ENCODE measurements around the gene SUPT20HL1.
"Not testable (repeated sequence)": the region's sequence is repeated elsewhere in the genome, so short reads cannot be mapped to it uniquely, and the experiment has no call there.

The SUPT20HL1 gene

GRCh38 chrX:24335871-24336270, 24.6 kb upstream of the SUPT20HL1 start:
- no peaks in the 10 kb centered on the region for H3K4me1 ChIP-seq (ENCODE audit: control insufficient read depth, insufficient read depth, low read length)
- no peaks in the 10 kb centered on the region for H3K27me3 ChIP-seq (ENCODE audit: control insufficient read depth, insufficient read depth, low read length)
- H3K36me3 ChIP-seq (ENCODE audit: control insufficient read depth, insufficient read depth, low read length) = no peaks in the 10 kb centered on the region

DNA sequence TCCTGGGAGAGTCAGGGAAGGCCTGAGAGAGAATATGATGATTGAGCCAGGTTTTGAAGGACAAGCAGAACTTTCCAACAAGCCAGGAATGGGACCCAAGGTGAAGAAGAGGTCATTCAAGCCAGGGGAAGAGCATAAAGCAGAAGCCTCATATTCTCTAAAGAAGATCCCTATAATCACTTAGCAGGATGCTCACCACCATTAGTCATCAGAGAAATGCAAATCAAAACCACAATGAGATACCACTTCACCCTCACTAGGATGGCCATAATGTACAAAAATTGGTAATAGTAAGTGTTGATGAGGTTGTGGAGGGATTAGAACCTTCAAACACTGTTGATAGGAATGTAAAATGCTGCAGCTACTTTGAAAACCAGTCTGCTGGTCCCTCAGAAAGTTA, 20.5 kb upstream of the SUPT20HL1 start:
- H3K4me1 ChIP-seq (ENCODE audit: control insufficient read depth, insufficient read depth, low read length) = no peaks in the 10 kb centered on the region
- H3K36me3 ChIP-seq (ENCODE audit: control insufficient read depth, insufficient read depth, low read length) = no peaks in the 10 kb centered on the region
- no peaks in the 10 kb centered on the region for H3K9me3 ChIP-seq (ENCODE audit: control insufficient read depth, insufficient read depth, low read length)
- no peak overlapping the region for H3K9ac ChIP-seq (ENCODE audit: low read depth, low read length)
- no peaks in the 10 kb centered on the region for H3K27me3 ChIP-seq (ENCODE audit: control insufficient read depth, insufficient read depth, low read length)
- H3K4me3 ChIP-seq (ENCODE audit: low read depth, low read length) = no peak overlapping the region

More at GRCh38 chrX:24335871-24336270, 24.6 kb upstream of the SUPT20HL1 start:
- no peaks in the 10 kb centered on the region for H3K9me3 ChIP-seq (ENCODE audit: control insufficient read depth, insufficient read depth, low read length)
- no peak overlapping the region for H3K9ac ChIP-seq (ENCODE audit: low read depth, low read length)
- no peak overlapping the region for H3K4me3 ChIP-seq (ENCODE audit: low read depth, low read length)

DNA sequence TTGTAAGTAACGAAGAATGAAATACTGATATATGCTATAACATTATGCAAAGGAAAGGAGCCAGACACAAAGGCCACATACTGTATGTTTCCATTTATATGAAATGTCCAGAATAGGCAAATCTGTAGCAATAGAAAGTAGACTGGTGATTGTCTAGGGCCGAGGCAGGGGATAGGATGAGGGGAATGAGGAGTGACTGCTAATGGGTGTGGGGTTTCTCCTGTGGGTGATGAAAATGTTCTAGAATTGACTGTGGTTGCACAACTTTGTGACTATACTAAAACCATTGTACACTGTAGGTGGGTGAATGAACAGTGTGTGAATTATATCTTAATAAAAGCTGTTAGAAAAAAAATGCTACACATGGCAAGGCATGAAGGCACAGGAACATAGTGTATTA, 19.9 kb upstream of the SUPT20HL1 start:
- no peaks in the 10 kb centered on the region for H3K27me3 ChIP-seq (ENCODE audit: control insufficient read depth, insufficient read depth, low read length)
- no peak overlapping the region for H3K4me3 ChIP-seq (ENCODE audit: low read depth, low read length)
- no peaks in the 10 kb centered on the region for H3K36me3 ChIP-seq (ENCODE audit: control insufficient read depth, insufficient read depth, low read length)
- no peaks in the 10 kb centered on the region for H3K4me1 ChIP-seq (ENCODE audit: control insufficient read depth, insufficient read depth, low read length)
- H3K9me3 ChIP-seq (ENCODE audit: control insufficient read depth, insufficient read depth, low read length) = no peaks in the 10 kb centered on the region
- no peak overlapping the region for H3K9ac ChIP-seq (ENCODE audit: low read depth, low read length)

- H3K27me3 ChIP-seq (ENCODE audit: control insufficient read depth, insufficient read depth, low read length) = no peaks in the 10 kb centered on the region
- no peaks in the 10 kb centered on the region for H3K4me1 ChIP-seq (ENCODE audit: control insufficient read depth, insufficient read depth, low read length)
- H3K36me3 ChIP-seq (ENCODE audit: control insufficient read depth, insufficient read depth, low read length) = no peaks in the 10 kb centered on the region
- H3K9me3 ChIP-seq (ENCODE audit: control insufficient read depth, insufficient read depth, low read length) = no peaks in the 10 kb centered on the region
- no peak overlapping the region for H3K9ac ChIP-seq (ENCODE audit: low read depth, low read length)
- no peak overlapping the region for H3K4me3 ChIP-seq (ENCODE audit: low read depth, low read length)
These were observed 18.6 kb upstream of the SUPT20HL1 start for GRCh38 chrX:24341795-24342194.

GRCh38 chrX:24343719-24344118, 16.7 kb upstream of the SUPT20HL1 start:
- Histone ChIP-seq H3K36me3 (ENCODE audit: control insufficient read depth, insufficient read depth, low read length) (no peaks in the 10 kb centered on the region), H3K27me3 (ENCODE audit: control insufficient read depth, insufficient read depth, low read length) (no peaks in the 10 kb centered on the region), H3K9ac (ENCODE audit: low read depth, low read length) (no peak overlapping the region), H3K4me1 (ENCODE audit: control insufficient read depth, insufficient read depth, low read length) (no peaks in the 10 kb centered on the region), H3K4me3 (ENCODE audit: low read depth, low read length) (no peak overlapping the region), H3K9me3 (ENCODE audit: control insufficient read depth, insufficient read depth, low read length) (no peaks in the 10 kb centered on the region)

- no peaks in the 10 kb centered on the region for H3K9me3 ChIP-seq (ENCODE audit: control insufficient read depth, insufficient read depth, low read length)
- H3K4me1 ChIP-seq (ENCODE audit: control insufficient read depth, insufficient read depth, low read length) = no peaks in the 10 kb centered on the region
- H3K27me3 ChIP-seq (ENCODE audit: control insufficient read depth, insufficient read depth, low read length) = no peaks in the 10 kb centered on the region
These were observed 12.6 kb upstream of the SUPT20HL1 start for GRCh38 chrX:24347881-24348280.

GRCh38 chrX:24350217-24350616, 10.2 kb upstream of the SUPT20HL1 start:
- Histone ChIP-seq H3K27me3 (ENCODE audit: control insufficient read depth, insufficient read depth, low read length) (no peaks in the 10 kb centered on the region), H3K36me3 (ENCODE audit: control insufficient read depth, insufficient read depth, low read length) (no peaks in the 10 kb centered on the region), H3K9me3 (ENCODE audit: control insufficient read depth, insufficient read depth, low read length) (no peaks in the 10 kb centered on the region), H3K9ac (ENCODE audit: low read depth, low read length) (no peak overlapping the region), H3K4me3 (ENCODE audit: low read depth, low read length) (no peak overlapping the region), H3K4me1 (ENCODE audit: control insufficient read depth, insufficient read depth, low read length) (no peaks in the 10 kb centered on the region)

More at GRCh38 chrX:24347881-24348280, 12.6 kb upstream of the SUPT20HL1 start:
- no peak overlapping the region for H3K9ac ChIP-seq (ENCODE audit: low read depth, low read length)
- H3K4me3 ChIP-seq (ENCODE audit: low read depth, low read length) = no peak overlapping the region
- no peaks in the 10 kb centered on the region for H3K36me3 ChIP-seq (ENCODE audit: control insufficient read depth, insufficient read depth, low read length)

- Histone ChIP-seq H3K4me3 (ENCODE audit: low read depth, low read length) (no peak overlapping the region), H3K9me3 (ENCODE audit: control insufficient read depth, insufficient read depth, low read length) (no peaks in the 10 kb centered on the region), H3K9ac (ENCODE audit: low read depth, low read length) (no peak overlapping the region), H3K4me1 (ENCODE audit: control insufficient read depth, insufficient read depth, low read length) (no peaks in the 10 kb centered on the region), H3K36me3 (ENCODE audit: control insufficient read depth, insufficient read depth, low read length) (no peaks in the 10 kb centered on the region), H3K27me3 (ENCODE audit: control insufficient read depth, insufficient read depth, low read length) (no peaks in the 10 kb centered on the region)
These were observed 5.3 kb upstream of the SUPT20HL1 start for GRCh38 chrX:24355095-24355494.

GRCh38 chrX:24357106-24357505, 3.3 kb upstream of the SUPT20HL1 start:
- H3K9ac ChIP-seq (ENCODE audit: low read depth, low read length) = no peak overlapping the region
- H3K4me1 ChIP-seq (ENCODE audit: control insufficient read depth, insufficient read depth, low read length) = no peaks in the 10 kb centered on the region
- H3K27me3 ChIP-seq (ENCODE audit: control insufficient read depth, insufficient read depth, low read length) = no peaks in the 10 kb centered on the region
- H3K4me3 ChIP-seq (ENCODE audit: low read depth, low read length) = no peak overlapping the region
- H3K9me3 ChIP-seq (ENCODE audit: control insufficient read depth, insufficient read depth, low read length) = no peaks in the 10 kb centered on the region
- no peaks in the 10 kb centered on the region for H3K36me3 ChIP-seq (ENCODE audit: control insufficient read depth, insufficient read depth, low read length)

GRCh38 chrX:24362089-24362745, 1.8 kb downstream of the SUPT20HL1 start:
- H3K27me3 ChIP-seq (ENCODE audit: control insufficient read depth, insufficient read depth, low read length); H3K4me1 ChIP-seq (ENCODE audit: control insufficient read depth, insufficient read depth, low read length); H3K9ac ChIP-seq (ENCODE audit: low read depth, low read length); H3K9me3 ChIP-seq (ENCODE audit: control insufficient read depth, insufficient read depth, low read length); H3K4me3 ChIP-seq (ENCODE audit: low read depth, low read length); H3K36me3 ChIP-seq (ENCODE audit: control insufficient read depth, insufficient read depth, low read length): not testable (repeated sequence)

DNA sequence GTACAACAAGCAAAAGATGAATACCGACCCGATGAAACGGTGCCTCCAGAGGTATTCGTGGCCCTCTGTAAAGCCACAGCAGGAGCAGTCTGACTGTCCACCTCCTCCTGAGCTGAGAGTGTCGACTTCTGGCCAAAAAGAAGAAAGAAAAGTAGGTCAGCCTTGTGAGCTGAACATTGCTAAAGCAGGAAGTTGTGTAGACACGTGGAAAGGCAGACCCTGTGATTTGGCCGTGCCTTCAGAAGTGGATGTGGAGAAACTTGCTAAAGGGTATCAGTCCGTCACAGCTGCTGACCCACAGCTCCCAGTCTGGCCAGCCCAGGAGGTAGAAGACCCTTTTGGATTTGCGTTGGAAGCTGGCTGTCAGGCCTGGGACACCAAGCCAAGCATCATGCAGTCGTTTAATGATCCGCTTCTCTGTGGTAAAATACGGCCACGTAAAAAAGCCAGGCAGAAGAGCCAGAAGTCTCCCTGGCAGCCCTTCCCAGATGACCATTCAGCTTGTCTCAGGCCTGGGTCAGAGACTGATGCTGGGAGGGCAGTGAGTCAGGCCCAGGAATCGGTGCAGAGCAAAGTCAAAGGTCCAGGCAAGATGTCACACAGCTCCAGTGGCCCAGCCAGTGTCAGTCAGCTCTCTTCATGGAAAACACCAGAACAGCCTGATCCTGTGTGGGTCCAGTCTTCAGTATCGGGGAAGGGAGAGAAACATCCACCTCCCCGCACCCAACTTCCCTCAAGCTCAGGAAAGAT, 3.2 kb downstream of the SUPT20HL1 start:
- not testable (repeated sequence) for H3K36me3 ChIP-seq (ENCODE audit: control insufficient read depth, insufficient read depth, low read length); H3K4me3 ChIP-seq (ENCODE audit: low read depth, low read length); H3K9ac ChIP-seq (ENCODE audit: low read depth, low read length); H3K4me1 ChIP-seq (ENCODE audit: control insufficient read depth, insufficient read depth, low read length); H3K9me3 ChIP-seq (ENCODE audit: control insufficient read depth, insufficient read depth, low read length); H3K27me3 ChIP-seq (ENCODE audit: control insufficient read depth, insufficient read depth, low read length)

DNA sequence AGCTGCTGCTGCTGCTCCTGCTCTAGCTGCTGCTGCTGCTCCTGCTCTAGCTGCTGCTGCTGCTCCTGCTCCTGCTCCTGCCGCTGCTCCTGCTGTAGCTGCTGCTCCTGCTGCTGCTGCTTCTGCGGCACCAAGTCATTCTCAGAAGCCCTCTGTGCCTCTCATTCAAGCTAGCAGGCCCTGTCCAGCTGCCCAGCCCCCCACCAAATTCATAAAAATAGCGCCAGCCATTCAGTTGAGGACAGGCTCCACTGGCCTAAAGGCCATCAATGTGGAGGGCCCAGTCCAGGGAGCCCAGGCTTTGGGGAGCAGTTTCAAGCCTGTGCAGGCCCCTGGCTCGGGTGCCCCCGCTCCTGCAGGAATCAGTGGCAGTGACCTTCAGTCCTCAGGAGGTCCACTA, 3.9 kb downstream of the SUPT20HL1 start:
- Histone ChIP-seq H3K36me3 (ENCODE audit: control insufficient read depth, insufficient read depth, low read length) (no peaks in the 10 kb centered on the region), H3K9ac (ENCODE audit: low read depth, low read length) (no peak overlapping the region), H3K4me3 (ENCODE audit: low read depth, low read length) (no peak overlapping the region), H3K9me3 (ENCODE audit: control insufficient read depth, insufficient read depth, low read length) (no peaks in the 10 kb centered on the region), H3K4me1 (ENCODE audit: control insufficient read depth, insufficient read depth, low read length) (peaks cover 2% of the 10 kb centered on the region), H3K27me3 (ENCODE audit: control insufficient read depth, insufficient read depth, low read length) (no peaks in the 10 kb centered on the region)
